LNCAP (cell line): ENCODE results near the gene P2RY8.

Experiments used
- TF ChIP-seq, protein P1 (sequence below): fragments of 450-650 bp; IDR thresholded peaks from 2 replicates; pipeline ENCODE4 v1.5.1; 2017; ENCODE audit warnings: mild to moderate bottlenecking

P2RY8 gene

DNA sequence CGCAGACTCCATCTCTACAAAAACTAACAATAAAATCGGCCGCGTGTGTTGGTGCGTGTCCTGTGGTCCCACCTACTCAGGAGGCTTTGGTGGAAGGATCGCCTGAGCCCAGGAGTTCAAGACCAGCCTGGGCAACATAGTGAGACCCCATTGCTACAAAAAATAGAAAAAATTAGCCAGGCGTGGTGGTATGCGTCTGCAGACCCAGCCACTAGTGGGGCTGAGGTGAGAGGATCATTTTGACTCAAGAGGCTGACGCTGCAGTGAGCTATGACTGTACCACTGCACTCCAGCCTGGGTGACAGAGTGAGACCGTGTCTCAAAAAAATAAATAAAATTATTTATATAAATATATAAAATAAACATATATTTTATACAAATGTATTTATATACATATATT, 106.5 kb downstream of the P2RY8 start:
- TF ChIP-seq, protein P1, sequence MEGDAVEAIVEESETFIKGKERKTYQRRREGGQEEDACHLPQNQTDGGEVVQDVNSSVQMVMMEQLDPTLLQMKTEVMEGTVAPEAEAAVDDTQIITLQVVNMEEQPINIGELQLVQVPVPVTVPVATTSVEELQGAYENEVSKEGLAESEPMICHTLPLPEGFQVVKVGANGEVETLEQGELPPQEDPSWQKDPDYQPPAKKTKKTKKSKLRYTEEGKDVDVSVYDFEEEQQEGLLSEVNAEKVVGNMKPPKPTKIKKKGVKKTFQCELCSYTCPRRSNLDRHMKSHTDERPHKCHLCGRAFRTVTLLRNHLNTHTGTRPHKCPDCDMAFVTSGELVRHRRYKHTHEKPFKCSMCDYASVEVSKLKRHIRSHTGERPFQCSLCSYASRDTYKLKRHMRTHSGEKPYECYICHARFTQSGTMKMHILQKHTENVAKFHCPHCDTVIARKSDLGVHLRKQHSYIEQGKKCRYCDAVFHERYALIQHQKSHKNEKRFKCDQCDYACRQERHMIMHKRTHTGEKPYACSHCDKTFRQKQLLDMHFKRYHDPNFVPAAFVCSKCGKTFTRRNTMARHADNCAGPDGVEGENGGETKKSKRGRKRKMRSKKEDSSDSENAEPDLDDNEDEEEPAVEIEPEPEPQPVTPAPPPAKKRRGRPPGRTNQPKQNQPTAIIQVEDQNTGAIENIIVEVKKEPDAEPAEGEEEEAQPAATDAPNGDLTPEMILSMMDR = no peak

DNA sequence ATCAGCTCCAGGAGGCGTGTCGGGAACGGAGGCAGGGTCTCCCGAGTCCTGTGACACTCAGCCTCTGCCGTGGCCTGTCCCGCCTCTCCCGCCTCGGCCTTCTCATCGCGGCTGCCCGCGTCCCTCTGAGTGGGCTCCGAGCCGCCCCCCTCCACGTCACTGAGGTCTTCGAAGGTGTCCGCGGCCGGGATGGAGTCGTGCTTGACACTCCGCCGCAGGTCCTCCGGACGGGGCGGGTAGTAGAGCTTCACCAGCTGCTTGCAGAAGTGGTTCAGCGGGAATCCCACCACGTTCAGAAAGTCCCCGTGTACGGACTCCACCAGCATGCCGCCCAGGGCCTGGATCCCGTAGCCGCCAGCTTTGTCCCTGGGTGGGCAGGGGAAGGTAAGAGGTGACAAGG, 109.2 kb downstream of the P2RY8 start:
- TF ChIP-seq, protein P1 = no peak

DNA sequence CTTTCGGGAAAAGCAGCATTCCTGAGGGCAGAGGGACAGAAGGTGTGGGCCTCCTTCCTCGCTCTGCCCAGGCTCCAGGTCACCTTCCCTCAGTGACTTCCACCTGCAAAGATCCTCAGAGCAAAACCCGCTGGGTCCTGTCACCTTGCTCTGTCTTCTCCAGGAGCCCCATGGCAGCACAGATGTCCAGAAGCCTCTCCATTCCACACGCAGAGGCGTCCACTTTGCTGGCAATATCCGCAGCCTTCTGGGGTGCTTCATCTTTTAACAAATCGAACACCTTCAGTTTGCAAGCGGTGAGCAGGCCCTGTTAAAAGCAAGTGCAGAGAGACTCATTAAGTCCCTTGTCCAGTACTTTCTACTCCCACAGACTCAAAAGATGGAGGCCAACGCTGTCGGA, 111.6 kb downstream of the P2RY8 start:
- TF ChIP-seq, protein P1 = no peak

DNA sequence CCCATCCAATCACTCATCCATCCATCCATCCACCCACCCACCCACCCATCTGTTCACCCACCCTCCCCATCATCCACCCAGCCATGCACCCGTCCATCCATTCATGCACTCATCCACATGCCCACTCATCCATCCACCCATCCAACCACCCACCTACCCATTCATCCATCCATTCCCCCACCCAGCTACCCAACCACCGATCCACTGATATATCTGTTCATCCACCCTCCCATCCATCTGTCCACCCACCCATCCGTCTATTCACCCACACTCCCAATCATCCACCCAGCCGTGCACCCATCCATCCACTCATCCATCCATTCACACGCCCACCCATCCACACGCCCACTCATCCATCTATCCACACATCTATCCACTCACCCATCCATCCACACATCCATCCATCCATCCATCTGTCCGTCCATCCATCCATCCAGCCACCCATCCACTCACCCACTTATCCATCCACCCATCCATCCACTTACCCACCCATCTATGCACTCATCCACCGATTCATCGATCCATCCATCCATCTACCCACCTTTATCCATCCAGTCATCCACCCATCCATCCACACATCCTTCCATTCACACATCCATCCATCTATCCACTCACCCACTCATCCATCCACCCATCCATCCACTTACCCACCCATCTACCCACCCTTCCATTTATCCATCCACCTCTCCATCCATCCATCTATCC, 112.7 kb downstream of the P2RY8 start:
- TF ChIP-seq, protein P1 = no peak

DNA sequence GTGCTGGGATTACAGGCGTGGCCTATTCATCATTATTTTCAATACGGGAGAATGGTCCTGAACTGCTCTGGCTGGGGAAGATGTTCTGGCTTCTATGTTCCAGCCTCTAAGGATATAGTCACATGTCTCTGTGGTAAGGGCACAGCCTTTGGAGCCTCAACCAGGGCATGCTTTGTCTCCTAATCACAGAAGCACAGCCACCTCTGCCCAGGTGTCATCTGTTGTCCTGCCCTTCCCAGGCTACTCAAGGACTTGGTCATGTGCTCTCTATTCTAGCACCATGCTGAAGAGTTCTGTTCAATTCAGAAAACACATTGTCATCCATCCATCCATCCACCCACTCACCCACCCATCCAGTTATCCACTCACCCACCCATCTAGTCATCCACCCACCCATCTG, 113.8 kb downstream of the P2RY8 start:
- TF ChIP-seq, protein P1 = no peak

DNA sequence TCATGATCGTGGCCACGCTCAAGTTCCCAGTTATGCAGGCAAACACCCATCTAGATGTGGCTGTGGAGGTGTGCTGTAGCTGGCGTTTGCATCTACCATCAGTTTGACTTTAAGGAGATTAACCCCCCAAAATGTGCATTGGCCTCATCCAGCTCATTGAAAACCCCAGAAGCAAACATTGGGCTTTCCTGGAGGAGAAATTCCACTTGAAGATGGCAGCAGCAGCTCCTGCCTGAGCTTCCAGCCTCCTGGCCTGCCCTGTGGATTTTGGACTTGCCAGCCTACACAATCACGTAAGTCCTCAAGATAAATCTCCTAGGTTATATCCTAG, 114.9 kb downstream of the P2RY8 start:
- TF ChIP-seq, protein P1 = no peak

DNA sequence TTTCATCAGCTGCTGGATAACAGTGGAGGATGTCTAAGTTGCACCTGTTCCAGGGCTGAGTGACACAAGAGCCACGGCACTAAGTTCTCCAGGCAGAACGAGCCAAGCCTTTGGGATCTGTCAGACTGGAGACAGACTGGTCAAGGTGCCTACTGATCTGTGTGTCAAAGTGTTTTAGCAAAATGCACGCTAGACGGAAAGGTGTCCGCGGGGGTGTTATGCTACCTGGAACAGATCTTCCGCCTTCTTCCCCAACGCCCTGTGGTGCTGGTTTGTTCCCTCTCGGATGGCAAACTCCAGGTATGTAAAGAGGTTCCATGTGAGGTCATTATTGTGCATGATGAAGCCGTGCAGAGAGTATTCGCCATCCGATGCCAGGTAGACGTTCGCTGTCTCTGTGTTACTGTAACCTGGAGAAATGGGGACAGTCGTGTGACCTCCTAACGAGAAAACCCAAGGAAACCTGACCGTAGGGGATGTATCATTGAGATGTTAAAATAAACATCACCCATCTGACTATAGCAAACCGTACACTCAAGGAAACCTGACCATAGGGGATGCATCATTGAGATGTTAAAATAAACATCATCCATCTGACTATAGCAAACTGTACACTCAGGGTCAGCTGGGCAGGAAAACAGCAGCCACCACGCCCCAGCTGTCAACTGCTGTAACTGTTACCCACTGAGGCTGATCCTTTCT, 115.4 kb downstream of the P2RY8 start:
- TF ChIP-seq, protein P1 = no peak
